Tibial nerve (tissue), 3 donors: ENCODE measurements around the gene HMCN2.

Source experiments
- CTCF ChIP-seq, 5 experiments: fragments of 200-600 bp in 3 of 5; fragments of 450-650 bp in 2 of 5; sonication (generic) in 3 of 5; IDR thresholded peaks; one replicate each; pipeline ENCODE4 v1.5.1; 2016 to 2019; ENCODE audit warnings: antibody characterized with exemption in 5 of 5, mild to moderate bottlenecking in 3 of 5, moderate library complexity in 2 of 5
- POLR2A ChIP-seq, 2 donors: fragments of 450-650 bp; IDR thresholded peaks; one replicate each; pipeline ENCODE4 v1.6.1; 2017; ENCODE audit warnings: antibody characterized with exemption in 2 of 2, mild to moderate bottlenecking in 2 of 2, moderate library complexity in 2 of 2

- TF ChIP-seq CTCF (IDR thresholded peaks at IDR 0.05) = no peak
- no peak for TF ChIP-seq POLR2A (IDR thresholded peaks at IDR 0.05)
Measured at GRCh38 chr9:130262771-130263170, 2.8 kb upstream of the HMCN2 start.
